Mesothelial cell of epicardium (in vitro differentiated cells): ENCODE measurements around the gene SLC34A2. TPM values are rescaled to one million over a fixed set of nuclear protein-coding genes. Genes with fewer than 3 reads are reported as not detected.

Experiments used
- DNase-seq, 2 experiments: peaks; one replicate each; pipeline ENCODE4 v3.0.0; 2021; ENCODE audit warnings: low spot score in 2 of 2; ENCODE audit not compliant: unreplicated experiment in 2 of 2
- H3K27ac Mint-ChIP-seq: 2 replicates; pipeline ENCODE4 v1.8.0; 2021; ENCODE audit warnings: mixed read lengths
- H3K27me3 Mint-ChIP-seq: 2 replicates; pipeline ENCODE4 v1.8.0; 2021; ENCODE audit warnings: low read depth, mixed read lengths
- H3K36me3 Mint-ChIP-seq: 2 replicates; pipeline ENCODE4 v1.8.0; 2021; ENCODE audit warnings: mixed read lengths
- H3K4me1 Mint-ChIP-seq: 2 replicates; pipeline ENCODE4 v1.8.0; 2021; ENCODE audit warnings: mixed read lengths
- H3K4me3 Mint-ChIP-seq: 2 replicates; pipeline ENCODE4 v1.8.0; 2021; ENCODE audit warnings: mild to moderate bottlenecking, moderate library complexity, mixed read lengths
- H3K9me3 Mint-ChIP-seq: 2 replicates; pipeline ENCODE4 v1.8.0; 2021; ENCODE audit warnings: mixed read lengths
- CTCF ChIP-seq: fragments of 200-600 bp; sonication (generic); IDR thresholded peaks from one replicate; pipeline ENCODE4 v1.5.0; 2021; ENCODE audit warnings: antibody characterized with exemption; ENCODE audit not compliant: unreplicated experiment
- total RNA-seq: library from RNA; stranded (reverse); gene quantifications from 3 replicates; pipeline ENCODE4 v1.2.1, GENCODE V29; 2021

The SLC34A2 gene
- total RNA-seq, 1 donor from 2014 or later, result 0.22 TPM

GRCh38 chr4:25696409-25696808, 40.8 kb downstream of the SLC34A2 start:
- H3K27ac Mint-ChIP-seq, result no peak overlapping the region
- no peaks in the 10 kb centered on the region for H3K4me1 Mint-ChIP-seq
- no peak for DNase-seq
- peaks cover 8% of the 10 kb centered on the region for H3K9me3 Mint-ChIP-seq
- H3K4me3 Mint-ChIP-seq, result no peak overlapping the region
- TF ChIP-seq CTCF, result no peak
- peaks cover 5% of the 10 kb centered on the region for H3K27me3 Mint-ChIP-seq
- no peaks in the 10 kb centered on the region for H3K36me3 Mint-ChIP-seq

DNA sequence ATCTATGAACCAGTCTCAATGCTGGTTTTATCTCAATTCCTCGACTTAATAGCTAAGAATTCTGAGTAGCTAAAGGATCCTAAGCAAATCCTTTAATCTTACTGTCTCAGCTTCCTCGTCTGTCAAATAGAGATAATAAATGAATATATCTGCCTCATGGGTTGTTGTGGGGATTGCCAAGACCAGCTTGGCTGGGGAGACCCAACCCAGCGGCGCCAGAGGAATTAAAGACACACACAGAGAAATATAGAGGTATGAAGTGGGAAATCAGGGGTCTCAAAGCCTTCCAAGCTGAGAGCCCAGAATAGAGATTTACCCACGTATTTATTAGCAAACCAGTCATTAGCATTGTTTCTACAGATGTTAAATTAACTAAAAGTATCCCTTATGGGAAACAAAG, 41.9 kb downstream of the SLC34A2 start:
- no peak for DNase-seq
- no peak for TF ChIP-seq CTCF
- Mint-ChIP-seq H3K27me3 (peaks cover 5% of the 10 kb centered on the region), H3K27ac (no peak overlapping the region), H3K4me1 (no peaks in the 10 kb centered on the region), H3K4me3 (no peak overlapping the region), H3K36me3 (no peaks in the 10 kb centered on the region), H3K9me3 (peaks cover 3% of the 10 kb centered on the region)

- no peak overlapping the region for H3K27ac Mint-ChIP-seq
- H3K27me3 Mint-ChIP-seq, result peaks cover 5% of the 10 kb centered on the region
- H3K4me3 Mint-ChIP-seq, result no peak overlapping the region
- H3K36me3 Mint-ChIP-seq, result no peaks in the 10 kb centered on the region
- no peaks in the 10 kb centered on the region for H3K4me1 Mint-ChIP-seq
- no peaks in the 10 kb centered on the region for H3K9me3 Mint-ChIP-seq
- TF ChIP-seq CTCF, result no peak
- DNase-seq, result no peak
Observed at GRCh38 chr4:25700661-25701060, 45.0 kb downstream of the SLC34A2 start.

GRCh38 chr4:25702848-25703247, 47.2 kb downstream of the SLC34A2 start:
- Mint-ChIP-seq H3K4me3 (no peak overlapping the region), H3K36me3 (no peaks in the 10 kb centered on the region), H3K9me3 (no peaks in the 10 kb centered on the region), H3K27me3 (peaks cover 5% of the 10 kb centered on the region), H3K4me1 (no peaks in the 10 kb centered on the region), H3K27ac (no peak overlapping the region)
- no peak for TF ChIP-seq CTCF
- no peak for DNase-seq

DNA sequence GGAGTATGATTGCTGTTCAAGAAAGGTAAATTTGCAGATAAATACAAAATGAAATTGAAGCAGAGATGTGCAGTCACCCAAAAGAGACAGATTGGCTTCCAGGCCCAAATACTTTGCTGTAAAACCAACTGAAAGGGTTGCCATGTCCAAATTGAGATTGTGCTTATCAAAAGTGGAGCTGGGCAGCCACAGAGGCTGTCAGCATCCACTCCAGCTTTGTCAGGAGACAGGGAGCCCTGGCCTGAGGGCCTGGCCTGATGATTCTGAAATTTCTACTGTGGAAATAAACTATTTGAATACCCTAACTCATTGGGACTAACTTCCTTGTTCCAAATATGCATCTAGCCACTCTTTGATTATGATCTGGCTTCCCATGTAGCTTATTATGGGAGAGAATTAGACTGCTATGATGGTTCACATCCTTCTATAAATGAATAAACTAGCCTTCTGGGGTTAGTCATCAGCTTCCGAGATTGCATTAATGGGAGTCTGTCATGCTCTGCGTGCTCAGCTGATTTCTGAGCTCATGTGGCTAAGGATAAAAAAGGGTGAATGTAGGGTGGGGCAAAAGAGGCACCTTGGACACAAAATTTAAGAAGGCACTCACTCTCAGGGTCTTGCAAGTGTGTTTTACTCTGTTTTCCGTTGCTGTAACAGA, 48.2 kb downstream of the SLC34A2 start:
- peaks cover 3% of the 10 kb centered on the region for H3K9me3 Mint-ChIP-seq
- no peaks in the 10 kb centered on the region for H3K36me3 Mint-ChIP-seq
- H3K27ac Mint-ChIP-seq, result no peak overlapping the region
- no peak for DNase-seq
- no peaks in the 10 kb centered on the region for H3K4me1 Mint-ChIP-seq
- no peak overlapping the region for H3K4me3 Mint-ChIP-seq
- peaks cover 5% of the 10 kb centered on the region for H3K27me3 Mint-ChIP-seq
- no peak for TF ChIP-seq CTCF

DNA sequence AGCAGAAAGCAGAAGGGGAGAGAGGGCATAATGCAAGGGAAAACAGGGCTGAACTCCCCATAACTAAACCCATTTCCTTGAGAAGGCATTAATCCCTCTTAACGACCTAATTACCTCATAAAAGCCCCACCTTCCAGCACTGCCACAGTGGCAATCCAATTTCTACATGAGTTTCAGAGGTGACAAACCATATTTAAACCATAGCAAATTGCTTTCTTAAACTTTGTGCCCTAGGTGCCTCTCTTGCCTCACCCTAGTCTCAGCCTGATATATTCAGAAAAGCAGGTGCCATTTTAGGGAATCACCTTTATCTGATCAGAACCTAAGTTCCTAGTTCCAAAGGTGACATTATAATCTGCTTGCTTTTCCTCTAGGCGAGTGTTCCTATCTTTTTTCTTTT, 48.9 kb downstream of the SLC34A2 start:
- no peak overlapping the region for H3K27ac Mint-ChIP-seq
- DNase-seq, result no peak
- H3K27me3 Mint-ChIP-seq, result peaks cover 5% of the 10 kb centered on the region
- no peak for TF ChIP-seq CTCF
- H3K9me3 Mint-ChIP-seq, result peaks cover 7% of the 10 kb centered on the region
- no peak overlapping the region for H3K4me3 Mint-ChIP-seq
- no peaks in the 10 kb centered on the region for H3K4me1 Mint-ChIP-seq
- peaks cover 2% of the 10 kb centered on the region for H3K36me3 Mint-ChIP-seq
